Brain microvascular endothelial cell (primary cell): ENCODE data around the gene GTF2IRD1.
A peak's percentile ranks its signal among the peaks of the same experiment; 100 is the strongest.
"Not testable (repeated sequence)": the region's sequence is repeated elsewhere in the genome, so short reads cannot be mapped to it uniquely, and the experiment has no call there.

Experiments used
- DNase-seq: peaks from one replicate; pipeline ENCODE4 v3.0.0-alpha.2; 2020
- H3K27ac ChIP-seq: fragments of 250-450 bp; sonication (Bioruptor Pico); 2 replicates; pipeline ENCODE4 v1.5.1; 2020; ENCODE audit warnings: mild to moderate bottlenecking, moderate library complexity
- H3K27me3 ChIP-seq: fragments of 250-450 bp; sonication (Bioruptor Pico); replicated peaks from 2 replicates; pipeline ENCODE4 v1.5.1; 2020; ENCODE audit warnings: mild to moderate bottlenecking
- H3K36me3 ChIP-seq: fragments of 250-450 bp; sonication (Bioruptor Pico); replicated peaks from 2 replicates; pipeline ENCODE4 v1.5.1; 2020; ENCODE audit warnings: mild to moderate bottlenecking
- H3K4me3 ChIP-seq: 2 replicates; pipeline ENCODE4 v1.5.1; 2011; ENCODE audit warnings: low read depth, mild to moderate bottlenecking, control low read depth, low read length, moderate library complexity
- CTCF ChIP-seq: IDR thresholded peaks from 2 replicates; pipeline ENCODE4 v1.5.1; 2011; ENCODE audit warnings: low read depth, mild to moderate bottlenecking, moderate library complexity, low read length, control low read depth, inconsistent platforms; ENCODE audit errors: missing control alignments
- in situ Hi-C: cut with HindIII; loops from 2 replicates; pipeline ENCODE4 v1.10.0; 2017; ENCODE audit warnings: low sequenced_read_pairs, low pct_ligation_motif_present

Gene GTF2IRD1

DNA sequence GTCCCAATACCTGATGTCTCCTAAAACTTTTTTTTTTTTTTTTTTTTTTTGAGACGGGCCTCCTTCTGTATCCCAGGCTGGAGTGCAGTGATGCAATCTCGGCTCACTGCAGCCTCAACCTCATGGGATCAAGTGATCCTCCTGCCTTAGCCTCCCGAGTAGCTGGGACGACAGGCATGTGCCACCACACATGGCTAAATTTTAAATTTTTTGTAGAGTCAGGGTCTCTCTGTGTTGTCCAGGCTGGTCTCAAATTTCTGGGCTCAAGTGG lies 28.4 kb downstream of the GTF2IRD1 start:
- TF ChIP-seq CTCF, result no peak
- no peak overlapping the region for H3K4me3 ChIP-seq
- no peak for DNase-seq
- no peaks in the 10 kb centered on the region for H3K36me3 ChIP-seq
- in situ Hi-C loops, result no loop called here
- H3K27me3 ChIP-seq, result no peaks in the 10 kb centered on the region
- H3K27ac ChIP-seq, result peak overlapping the region; percentile 94

DNA sequence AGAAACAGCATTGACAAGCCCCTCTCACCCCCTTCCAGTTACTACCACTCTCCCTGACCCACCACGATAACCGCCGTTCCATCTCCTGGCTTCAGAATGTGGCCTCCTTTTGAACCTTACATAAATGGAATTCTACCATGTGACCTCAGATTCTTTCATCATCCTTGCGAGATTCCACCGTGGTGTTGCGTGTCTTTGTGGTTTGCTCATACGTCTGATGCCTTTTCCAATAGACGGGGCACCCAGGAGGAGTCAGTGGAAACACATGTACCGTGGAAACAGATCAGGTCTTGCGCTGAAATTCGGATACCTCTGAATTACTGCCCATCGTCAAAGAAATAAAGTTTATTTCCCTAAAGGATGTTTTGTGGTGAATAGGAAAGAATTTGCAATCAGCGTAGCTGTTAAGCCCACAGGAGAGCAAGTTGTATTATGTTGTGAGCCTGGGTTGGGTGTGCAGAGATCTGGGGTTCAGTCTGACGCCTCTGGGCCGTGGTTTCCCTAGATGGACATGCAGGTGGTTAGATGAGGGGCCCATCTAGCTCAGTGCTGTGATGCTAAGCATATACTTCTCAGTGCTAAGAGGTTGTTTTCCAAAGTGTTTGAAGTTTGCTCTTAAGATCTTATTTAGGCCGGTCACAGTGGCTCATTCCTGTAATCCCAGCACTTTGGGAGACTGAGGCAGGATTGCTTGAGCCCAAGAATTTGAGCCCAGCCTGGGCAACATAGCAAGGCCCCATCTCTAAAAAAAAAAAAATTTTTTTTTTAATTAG lies 29.1 kb downstream of the GTF2IRD1 start:
- in situ Hi-C loops, result no loop called here
- no peak for TF ChIP-seq CTCF
- Histone ChIP-seq H3K27ac (peak overlapping the region; percentile 94), H3K4me3 (no peak overlapping the region), H3K27me3 (no peaks in the 10 kb centered on the region), H3K36me3 (no peaks in the 10 kb centered on the region)
- peak; percentile 98 for DNase-seq

DNA sequence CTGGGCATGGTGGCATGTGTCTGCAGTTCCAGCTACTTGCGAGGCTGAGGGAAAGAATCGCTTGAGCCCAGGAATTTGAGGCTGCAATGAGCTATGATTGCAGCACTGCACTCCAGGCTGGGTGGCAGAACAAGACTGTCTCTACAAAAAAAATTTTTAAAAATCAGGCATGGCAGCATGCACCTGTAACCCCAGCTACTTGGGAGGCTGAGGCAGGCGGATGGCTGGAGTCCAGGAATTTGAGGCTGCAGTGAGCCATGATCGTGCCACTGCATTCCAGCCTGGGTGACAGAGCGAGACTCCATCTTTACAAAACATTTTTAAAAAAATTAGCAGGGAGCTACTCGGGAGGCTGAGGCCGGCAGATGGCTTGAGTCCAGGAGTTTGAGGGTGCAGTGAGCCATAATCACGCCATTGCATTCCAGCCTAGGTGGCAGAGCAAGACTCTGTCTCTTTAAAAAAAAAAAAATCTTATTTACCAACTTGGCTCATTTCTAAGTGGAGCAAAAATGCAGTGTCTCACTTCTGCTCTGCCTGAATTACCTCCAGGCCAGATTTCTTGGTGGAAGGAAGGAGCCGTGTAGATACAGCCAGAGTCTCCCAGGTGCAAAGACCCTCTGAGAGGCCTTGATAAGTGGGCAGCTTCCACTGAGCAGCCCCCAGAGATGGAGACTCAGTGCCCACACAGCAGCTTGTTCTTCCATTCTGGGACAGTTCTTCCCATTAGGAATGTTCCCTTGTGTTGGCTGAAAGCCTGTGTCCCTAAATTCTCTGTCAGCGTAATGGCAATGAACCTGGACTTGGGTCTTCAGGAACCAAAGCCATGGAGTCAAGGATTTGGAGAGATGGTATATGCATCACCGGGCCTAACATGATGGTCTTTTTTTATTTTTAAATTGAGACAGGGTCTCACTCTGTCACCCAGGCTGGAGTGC lies 30.0 kb downstream of the GTF2IRD1 start:
- no peak for TF ChIP-seq CTCF
- peak; percentile 52 for DNase-seq
- in situ Hi-C loops, result no loop called here
- no peaks in the 10 kb centered on the region for H3K36me3 ChIP-seq
- peak overlapping the region; percentile 94 for H3K27ac ChIP-seq
- no peaks in the 10 kb centered on the region for H3K27me3 ChIP-seq
- H3K4me3 ChIP-seq, result no peak overlapping the region

DNA sequence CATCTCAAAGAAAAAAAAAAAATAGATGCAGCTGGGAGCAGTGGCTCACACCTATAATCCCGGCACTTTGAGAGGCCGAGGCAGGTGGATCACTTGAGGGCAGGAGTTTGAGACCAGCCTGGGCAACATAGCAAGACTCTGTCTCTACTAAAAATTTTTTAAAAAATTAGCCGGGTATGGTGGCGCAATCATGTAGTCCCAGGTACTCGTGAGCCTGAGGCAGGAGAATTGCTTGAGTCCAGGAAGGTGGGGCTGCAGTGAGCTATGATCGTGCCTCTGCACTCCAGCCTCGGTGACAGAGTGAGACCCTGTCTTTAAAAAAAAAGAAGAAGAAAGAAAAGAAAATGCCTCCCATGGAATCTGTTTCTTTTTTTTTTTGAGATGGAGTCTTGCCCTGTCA lies 31.9 kb downstream of the GTF2IRD1 start:
- in situ Hi-C loops, result no loop called here
- Histone ChIP-seq H3K27ac (no peak overlapping the region), H3K36me3 (no peaks in the 10 kb centered on the region), H3K4me3 (no peak overlapping the region), H3K27me3 (no peaks in the 10 kb centered on the region)
- no peak for DNase-seq
- no peak for TF ChIP-seq CTCF

DNA sequence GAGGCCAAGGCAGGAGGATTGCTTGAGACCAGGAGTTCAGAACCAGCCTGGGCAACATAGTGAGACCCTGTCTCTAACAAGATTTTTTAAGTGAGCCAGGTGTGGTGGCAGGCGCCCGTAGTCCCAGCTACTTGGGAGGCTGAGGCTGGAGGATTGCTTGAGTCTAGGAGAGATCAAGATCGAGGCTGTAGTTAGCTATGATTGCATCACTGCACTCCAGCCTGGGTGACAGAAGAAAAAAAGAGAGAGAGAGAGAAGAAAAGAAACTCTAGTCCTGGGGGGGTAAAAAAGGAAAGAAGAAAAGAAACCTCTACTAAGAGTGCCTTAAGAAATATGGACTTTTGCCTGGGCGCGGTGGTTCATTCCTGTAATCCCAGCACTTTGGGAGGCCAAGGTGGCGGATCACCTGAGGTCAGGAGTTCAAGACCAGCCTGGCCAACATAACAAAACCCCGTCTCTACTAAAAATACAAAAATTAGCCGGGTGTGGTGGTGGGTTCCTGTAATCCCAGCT lies 34.9 kb downstream of the GTF2IRD1 start:
- H3K4me3 ChIP-seq, in situ Hi-C loops, H3K27ac ChIP-seq, DNase-seq, H3K27me3 ChIP-seq, H3K36me3 ChIP-seq: not testable (repeated sequence)
